ENCODE results near the gene AMY2B.
A peak's percentile ranks its signal among the peaks of the same experiment; 100 is the strongest.
"Not testable (repeated sequence)": the region's sequence is repeated elsewhere in the genome, so short reads cannot be mapped to it uniquely, and the experiment has no call there.

AMY2B gene
- total RNA-seq, result 2.8 to 13.2 (median 7.0) reads per million in 18 experiments

- DNase-seq, result not testable (repeated sequence)
Observed at GRCh38 chr1:103571289-103571688, at the start of gene AMY2B. Gene AMY2B, plus strand, starts transcription at chr1:103571589. Its CDS starts 14 bp downstream, at chr1:103571603.

- no peak for DNase-seq
Observed at GRCh38 chr1:103523346-103523745, 48.0 kb upstream of the AMY2B start.

GRCh38 chr1:103525114-103525606 is 46.2 kb upstream of the AMY2B start:
- peak; percentile 40 to 66 for DNase-seq

- peak; percentile 88 to 92 for DNase-seq
Observed at GRCh38 chr1:103525607-103526507, 45.5 kb upstream of the AMY2B start, which contains the start of gene RNPC3. Gene RNPC3, plus strand, starts transcription at chr1:103525699. Its CDS starts 372 bp downstream, at chr1:103526071.

- no peak for DNase-seq
Observed at GRCh38 chr1:103527331-103527730, 44.1 kb upstream of the AMY2B start.

- no peak for DNase-seq
Observed at GRCh38 chr1:103529746-103530145, 41.6 kb upstream of the AMY2B start.

- DNase-seq, result no peak
Observed at GRCh38 chr1:103538226-103538625, 33.2 kb upstream of the AMY2B start.

- no peak for DNase-seq
Observed at GRCh38 chr1:103541431-103541830, 30.0 kb upstream of the AMY2B start.

- DNase-seq, result no peak
Observed at GRCh38 chr1:103546496-103546895, 24.9 kb upstream of the AMY2B start.

GRCh38 chr1:103547840-103548239 is 23.5 kb upstream of the AMY2B start:
- DNase-seq, result no peak

GRCh38 chr1:103560427-103560826 is 11.0 kb upstream of the AMY2B start:
- DNase-seq, result no peak

GRCh38 chr1:103561124-103561523 is 10.3 kb upstream of the AMY2B start:
- not testable (repeated sequence) for DNase-seq

GRCh38 chr1:103561643-103562395 is 9.6 kb upstream of the AMY2B start:
- DNase-seq, result peak; percentile 60 to 90

GRCh38 chr1:103563056-103563455 is 8.3 kb upstream of the AMY2B start:
- DNase-seq, result peak; percentile 22 to 65

- DNase-seq, result no peak
Observed at GRCh38 chr1:103569493-103569892, 1.9 kb upstream of the AMY2B start.

GRCh38 chr1:103576065-103576464 is 4.7 kb downstream of the AMY2B start:
- no peak for DNase-seq

GRCh38 chr1:103576784-103577183 is 5.4 kb downstream of the AMY2B start:
- DNase-seq, result not testable (repeated sequence)

- DNase-seq, result no peak
Observed at GRCh38 chr1:103582464-103582863, 11.1 kb downstream of the AMY2B start.

GRCh38 chr1:103583887-103584286 is 12.5 kb downstream of the AMY2B start:
- no peak for DNase-seq

- DNase-seq, result no peak
Observed at GRCh38 chr1:103584537-103584936, 13.1 kb downstream of the AMY2B start.

GRCh38 chr1:103602740-103603139 is 31.4 kb downstream of the AMY2B start:
- not testable (repeated sequence) for DNase-seq

- no peak for DNase-seq
Observed at GRCh38 chr1:103616362-103616761, 45.0 kb downstream of the AMY2B start.

GRCh38 chr1:103616994-103617477 is 45.6 kb downstream of the AMY2B start, which contains the start of gene AMY2A:
Gene AMY2A, plus strand, starts transcription at chr1:103617427. Its CDS starts 14 bp downstream, at chr1:103617441.
- DNase-seq, result not testable (repeated sequence)

Data from inflammatory macrophage (primary cell).